Stimulated activated naive B cell treated with anti-CD40 and anti-IgM and Interleukin-4, amounts not matched to agents 10 μg/mL and 1 μg/mL and 100 μg/mL, for 72 hours (primary cell): ENCODE data around the gene C15orf61.

ENCODE experiments used
- ATAC-seq, 2 donors: fragments of 150-1000 bp; cut with Tn5 transposase; replicated peaks; 2 replicates each; pipeline ENCODE4 v1.10.0; 2021; ENCODE audit warnings: moderate library complexity in 1 of 2
- DNase-seq: peaks from one replicate; pipeline ENCODE4 v3.0.0; 2021
- H3K27ac Mint-ChIP-seq: one replicate; pipeline ENCODE4 v1.8.0; 2022; ENCODE audit warnings: mild to moderate bottlenecking, mixed read lengths
- H3K27me3 Mint-ChIP-seq, 2 donors: one replicate each; pipeline ENCODE4 v1.8.0; 2022; ENCODE audit warnings: mixed read lengths in 2 of 2
- H3K36me3 Mint-ChIP-seq, 2 donors: one replicate each; pipeline ENCODE4 v1.8.0; 2022; ENCODE audit warnings: mixed read lengths in 2 of 2, mild to moderate bottlenecking in 1 of 2
- H3K4me1 Mint-ChIP-seq, 2 donors: one replicate each; pipeline ENCODE4 v1.8.0; 2022; ENCODE audit warnings: mixed read lengths in 2 of 2, mild to moderate bottlenecking in 1 of 2
- H3K4me3 Mint-ChIP-seq, 2 donors: one replicate each; pipeline ENCODE4 v1.8.0; 2022; ENCODE audit warnings: mild to moderate bottlenecking in 2 of 2, mixed read lengths in 2 of 2, moderate library complexity in 1 of 2
- H3K9me3 Mint-ChIP-seq, 2 donors: one replicate each; pipeline ENCODE4 v1.8.0; 2022; ENCODE audit warnings: mixed read lengths in 2 of 2, mild to moderate bottlenecking in 1 of 2

Gene C15orf61

DNA sequence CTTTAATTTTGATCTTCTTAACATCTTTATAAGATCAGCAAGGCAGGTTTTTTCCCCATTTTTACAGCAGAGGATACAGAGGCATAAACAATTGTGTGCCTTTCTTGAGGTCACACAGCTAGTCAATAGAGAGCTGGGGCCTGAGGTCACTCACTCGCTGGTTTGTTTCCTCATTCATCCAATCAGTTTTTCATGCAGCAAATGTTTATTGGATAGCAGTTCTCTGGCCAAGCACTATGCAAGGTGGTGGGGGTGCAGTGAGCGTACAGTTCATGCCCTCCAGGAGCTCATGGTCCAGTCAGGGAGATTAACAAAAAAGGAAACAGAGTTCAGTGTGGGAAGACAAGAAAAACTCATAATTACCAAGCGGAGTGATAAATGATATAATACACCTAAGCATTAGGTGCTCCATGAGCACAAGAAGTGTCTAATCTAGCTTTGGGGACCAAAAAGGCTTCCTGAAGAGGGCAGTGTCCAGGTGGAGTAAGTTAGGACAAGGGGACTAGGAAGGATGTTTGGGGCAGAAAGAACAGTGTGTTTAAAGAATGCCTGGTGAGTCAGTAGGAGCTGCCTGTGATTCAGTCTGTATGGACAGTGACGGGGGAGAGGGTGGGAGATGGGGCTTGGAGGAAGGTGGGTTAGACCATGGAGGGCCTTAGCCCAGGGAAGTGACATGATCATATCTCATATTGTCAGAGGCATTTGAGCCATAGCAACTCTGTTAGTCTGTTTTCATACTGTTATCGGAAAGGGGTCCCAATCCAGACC, 50.9 kb downstream of the C15orf61 start:
- H3K4me3 Mint-ChIP-seq = no peak overlapping the region
- ATAC-seq (no peak), DNase-seq (no peak)
- H3K9me3 Mint-ChIP-seq = no peaks in the 10 kb centered on the region
- H3K27ac Mint-ChIP-seq = no peak overlapping the region
- H3K27me3 Mint-ChIP-seq = no peaks in the 10 kb centered on the region
- H3K4me1 Mint-ChIP-seq = peaks cover 8 to 9% of the 10 kb centered on the region in 2 donors
- peaks cover 8 to 28% of the 10 kb centered on the region in 2 donors for H3K36me3 Mint-ChIP-seq

DNA sequence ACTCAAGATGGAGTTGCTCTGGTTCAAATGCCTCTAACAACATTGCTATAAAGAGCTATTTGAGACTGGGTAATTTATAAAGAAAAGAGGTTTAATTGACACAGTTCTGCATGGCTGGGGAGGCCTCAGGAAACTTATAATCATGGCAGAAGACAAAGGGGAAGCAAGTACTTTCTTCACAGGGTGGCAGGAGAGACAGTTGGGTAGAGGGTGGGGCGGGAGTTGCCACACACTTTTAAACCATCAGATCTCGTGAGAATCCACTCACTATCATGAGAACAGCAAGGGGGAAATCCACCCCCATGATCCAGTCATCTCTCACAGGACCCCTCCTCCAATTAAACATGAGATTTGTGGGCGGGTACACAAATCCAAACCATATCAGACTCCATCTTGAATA, 52.3 kb downstream of the C15orf61 start:
- Mint-ChIP-seq H3K27me3 (no peaks in the 10 kb centered on the region), H3K4me3 (no peak overlapping the region)

DNA sequence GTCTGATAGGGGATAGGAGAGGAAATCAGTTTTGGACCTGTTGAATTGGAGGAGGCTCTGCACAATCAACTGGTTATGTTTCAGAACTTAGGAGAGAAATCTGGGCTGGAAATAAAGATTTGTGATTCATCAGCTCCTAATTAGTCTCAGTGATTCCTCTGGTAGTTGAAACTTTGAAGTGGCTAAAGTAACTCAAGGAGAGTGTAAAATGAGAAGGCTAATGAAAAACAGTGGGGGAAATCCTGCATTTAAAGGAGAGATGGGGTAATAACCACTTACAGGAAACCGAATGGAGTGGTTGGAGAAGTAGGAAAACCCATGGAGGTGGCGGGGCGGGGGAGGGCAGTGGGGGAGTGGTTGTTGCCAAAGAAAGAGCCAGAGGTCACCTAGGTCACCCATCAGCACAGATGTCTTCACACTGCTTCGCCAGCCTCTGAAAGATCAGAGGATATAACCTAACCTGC, 54.1 kb downstream of the C15orf61 start:
- Mint-ChIP-seq H3K9me3 (no peaks in the 10 kb centered on the region), H3K27me3 (no peaks in the 10 kb centered on the region), H3K4me1 (peaks cover 8 to 9% of the 10 kb centered on the region in 2 donors), H3K27ac (no peak overlapping the region), H3K36me3 (peaks cover 5 to 20% of the 10 kb centered on the region in 2 donors), H3K4me3 (no peak overlapping the region)
- no peak for DNase-seq
- no peak for ATAC-seq

More for the DNA sequence above, 52.3 kb downstream of the C15orf61 start:
- Mint-ChIP-seq H3K4me1 (peaks cover 8 to 9% of the 10 kb centered on the region in 2 donors), H3K9me3 (no peaks in the 10 kb centered on the region), H3K36me3 (peaks cover 8 to 25% of the 10 kb centered on the region in 2 donors), H3K27ac (no peak overlapping the region)
- ATAC-seq (no peak), DNase-seq (no peak)

DNA sequence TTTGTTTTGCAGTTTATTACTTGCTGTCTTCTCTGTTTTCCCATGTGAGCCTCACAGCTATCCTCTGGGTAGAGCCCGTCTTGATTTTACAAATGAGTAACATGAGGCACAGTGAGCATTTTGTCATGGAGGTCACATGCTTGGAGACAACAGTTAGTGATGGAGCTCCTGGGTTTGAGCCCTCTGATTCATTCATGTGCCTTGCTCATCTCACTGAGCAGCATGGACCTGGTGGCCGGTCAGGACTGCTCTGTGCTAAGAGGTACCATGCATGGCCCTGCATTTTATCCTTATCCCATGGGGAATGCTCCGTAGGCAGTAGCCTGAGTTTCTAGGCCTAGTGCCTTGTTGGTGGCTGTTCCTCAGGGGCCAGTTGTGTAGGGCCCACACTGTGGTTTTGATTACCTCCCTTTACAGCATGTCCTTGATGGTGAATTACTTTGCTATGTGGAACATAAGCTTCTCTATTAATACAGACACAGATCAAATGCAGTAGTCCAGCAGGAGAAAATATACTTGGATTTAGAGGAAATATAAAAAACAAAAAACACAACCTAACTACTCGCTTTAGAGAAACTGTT, 57.2 kb downstream of the C15orf61 start:
- H3K27me3 Mint-ChIP-seq = no peaks in the 10 kb centered on the region
- H3K36me3 Mint-ChIP-seq = peaks cover 10 to 16% of the 10 kb centered on the region in 2 donors
- peaks cover 0 to 3% of the 10 kb centered on the region in 2 donors for H3K4me1 Mint-ChIP-seq
- ATAC-seq = no peak
- H3K27ac Mint-ChIP-seq = no peak overlapping the region
- DNase-seq = no peak
- H3K4me3 Mint-ChIP-seq = no peak overlapping the region
- H3K9me3 Mint-ChIP-seq = no peaks in the 10 kb centered on the region

DNA sequence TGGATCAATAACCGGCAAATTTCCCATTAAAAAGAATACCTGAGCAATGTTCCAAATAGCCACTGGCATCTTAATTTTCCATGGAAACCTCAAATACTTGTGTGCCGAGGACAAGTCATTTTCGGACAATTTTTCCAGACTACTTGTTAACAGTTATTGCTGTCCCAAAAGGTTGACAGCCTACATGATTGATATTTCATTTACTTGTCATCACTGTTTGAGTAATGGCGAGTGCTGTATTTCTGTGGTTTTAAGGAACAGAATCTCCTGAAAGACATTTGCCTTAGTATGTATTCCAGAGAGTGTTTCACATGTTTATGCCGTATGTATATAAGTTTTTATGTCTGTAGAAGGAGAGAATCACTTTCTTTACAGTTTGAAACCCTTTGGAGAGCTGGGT, 58.2 kb downstream of the C15orf61 start:
- Mint-ChIP-seq H3K27me3 (no peaks in the 10 kb centered on the region), H3K36me3 (peaks cover 10 to 14% of the 10 kb centered on the region in 2 donors), H3K4me1 (peaks cover 0 to 3% of the 10 kb centered on the region in 2 donors), H3K9me3 (no peaks in the 10 kb centered on the region), H3K4me3 (no peak overlapping the region), H3K27ac (no peak overlapping the region)
- DNase-seq (no peak), ATAC-seq (no peak)
